Stomach (tissue), 4 donors: ENCODE measurements around the gene MYDGF.

Experiments
- EP300 ChIP-seq: sonication (generic); formaldehyde crosslinking; IDR thresholded peaks from one replicate; pipeline ENCODE4 v1.6.1; 2017; ENCODE audit warnings: antibody characterized with exemption
- TF ChIP-seq, protein P1 (sequence below), 7 experiments: fragments of 450-650 bp in 4 of 7; fragments of 200-600 bp in 3 of 7; sonication (generic) in 3 of 7; IDR thresholded peaks; one replicate each; pipeline ENCODE4 v1.5.1; 2016 to 2019; ENCODE audit warnings: antibody characterized with exemption in 7 of 7, control low read depth in 2 of 7, mild to moderate bottlenecking in 1 of 7

DNA sequence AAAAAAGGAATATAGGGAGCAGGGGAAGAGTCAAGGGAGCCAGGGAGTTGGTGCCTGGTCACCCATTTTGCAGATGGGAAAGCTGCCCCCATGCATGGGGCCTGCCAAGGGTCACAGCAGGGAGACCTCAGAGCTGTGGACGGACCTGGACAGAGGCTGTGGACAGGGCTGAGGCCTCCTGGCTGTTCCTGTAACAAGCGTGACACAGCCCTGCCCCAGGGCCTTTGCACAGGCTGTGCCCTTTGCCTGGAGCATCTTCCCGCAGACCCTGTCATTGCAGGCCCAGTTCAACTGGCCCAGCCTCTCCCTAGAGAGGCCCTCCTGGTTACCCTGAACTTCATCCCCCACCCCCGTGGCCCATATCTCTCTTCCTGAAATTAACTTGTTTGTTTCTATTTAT is 24.4 kb downstream of the MYDGF start:
- TF ChIP-seq EP300: no peak
- TF ChIP-seq, protein P1, sequence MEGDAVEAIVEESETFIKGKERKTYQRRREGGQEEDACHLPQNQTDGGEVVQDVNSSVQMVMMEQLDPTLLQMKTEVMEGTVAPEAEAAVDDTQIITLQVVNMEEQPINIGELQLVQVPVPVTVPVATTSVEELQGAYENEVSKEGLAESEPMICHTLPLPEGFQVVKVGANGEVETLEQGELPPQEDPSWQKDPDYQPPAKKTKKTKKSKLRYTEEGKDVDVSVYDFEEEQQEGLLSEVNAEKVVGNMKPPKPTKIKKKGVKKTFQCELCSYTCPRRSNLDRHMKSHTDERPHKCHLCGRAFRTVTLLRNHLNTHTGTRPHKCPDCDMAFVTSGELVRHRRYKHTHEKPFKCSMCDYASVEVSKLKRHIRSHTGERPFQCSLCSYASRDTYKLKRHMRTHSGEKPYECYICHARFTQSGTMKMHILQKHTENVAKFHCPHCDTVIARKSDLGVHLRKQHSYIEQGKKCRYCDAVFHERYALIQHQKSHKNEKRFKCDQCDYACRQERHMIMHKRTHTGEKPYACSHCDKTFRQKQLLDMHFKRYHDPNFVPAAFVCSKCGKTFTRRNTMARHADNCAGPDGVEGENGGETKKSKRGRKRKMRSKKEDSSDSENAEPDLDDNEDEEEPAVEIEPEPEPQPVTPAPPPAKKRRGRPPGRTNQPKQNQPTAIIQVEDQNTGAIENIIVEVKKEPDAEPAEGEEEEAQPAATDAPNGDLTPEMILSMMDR (IDR thresholded peaks at IDR 0.05): no peak
